GM21381 (cell line): ENCODE data around the gene TRIM37.
A peak's percentile ranks its signal among the peaks of the same experiment; 100 is the strongest.
"Not testable (repeated sequence)": the region's sequence is repeated elsewhere in the genome, so short reads cannot be mapped to it uniquely, and the experiment has no call there.

Experiments used
- ATAC-seq: cut with Tn5 transposase; IDR thresholded peaks from one replicate; pipeline ENCODE4 v1.9.1; 2021; ENCODE audit warnings: mild to moderate bottlenecking, moderate library complexity; ENCODE audit not compliant: unreplicated experiment

TRIM37 gene

GRCh38 chr17:59115474-59115873 lies 8.8 kb upstream of the TRIM37 start:
- ATAC-seq, result no peak

- no peak for ATAC-seq
These were observed 4.9 kb upstream of the TRIM37 start for GRCh38 chr17:59111539-59111938.

DNA sequence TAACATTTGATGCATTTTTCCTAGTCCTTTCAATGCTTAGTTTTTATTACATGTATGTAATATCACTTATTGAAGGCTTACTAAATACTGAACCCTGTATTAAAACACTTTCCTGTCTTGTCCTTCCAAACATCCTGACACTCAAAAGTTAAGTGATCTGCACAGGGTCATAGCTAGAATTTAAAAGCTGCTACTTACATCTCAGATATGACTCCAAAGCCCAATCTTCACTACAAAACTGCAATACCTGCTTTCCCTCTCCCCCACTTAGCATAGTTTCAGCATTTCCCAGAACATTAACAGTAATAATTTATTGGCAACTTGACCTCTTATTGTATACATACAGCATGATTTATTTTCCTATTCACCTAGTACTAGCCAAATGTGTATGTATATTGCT lies 4.3 kb upstream of the TRIM37 start:
- no peak for ATAC-seq

DNA sequence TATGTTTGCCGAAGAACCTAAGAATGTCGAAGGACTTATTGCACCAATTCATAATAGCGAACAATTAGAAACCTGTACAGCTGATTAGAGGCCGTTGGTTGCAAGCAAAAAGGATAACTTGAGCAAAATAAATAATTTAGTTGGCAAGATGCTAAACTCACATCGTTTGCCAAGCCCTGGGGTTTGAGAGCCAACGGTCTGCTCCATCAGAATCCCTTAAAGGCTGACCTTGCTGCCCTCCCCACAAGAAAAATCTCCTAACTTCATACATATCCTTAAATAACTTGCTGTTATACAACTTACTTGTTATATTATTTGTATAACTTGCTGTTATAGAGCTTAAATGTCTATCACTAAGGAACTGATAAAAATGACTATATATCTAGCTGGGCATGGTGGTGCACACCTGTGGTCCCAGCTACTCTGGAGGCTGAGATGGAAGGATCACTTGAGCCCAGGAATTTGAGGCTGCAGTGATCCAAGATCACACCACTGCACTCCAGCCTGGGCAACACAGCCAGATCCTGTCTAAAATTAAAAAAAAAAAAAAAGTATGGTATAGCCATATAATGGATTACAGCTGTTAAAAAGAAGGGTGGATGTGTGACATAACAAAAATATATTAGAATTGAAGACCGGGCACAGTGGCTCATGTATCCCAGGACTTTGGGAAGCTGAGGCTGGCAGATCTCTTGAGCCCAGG lies 1.9 kb upstream of the TRIM37 start:
- no peak for ATAC-seq

DNA sequence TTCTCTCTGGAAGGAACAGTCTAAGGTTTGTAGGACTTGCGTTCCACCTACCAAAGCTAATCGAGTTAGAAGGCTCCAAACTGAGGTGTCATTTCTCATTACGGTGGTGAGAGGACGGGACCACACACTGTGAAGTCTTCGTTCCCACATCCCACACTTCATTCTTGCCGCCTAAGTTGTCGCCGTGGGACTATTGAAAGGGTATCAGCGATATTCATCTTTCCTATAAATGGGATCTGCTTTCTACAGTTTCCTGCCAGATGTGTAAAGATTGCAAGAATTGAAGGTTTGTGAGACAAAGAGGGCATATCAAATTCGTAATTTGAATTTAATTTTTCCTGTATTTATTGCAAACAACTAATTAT lies 608 bp upstream of the TRIM37 start:
- ATAC-seq, result no peak

- peak; percentile 19 for ATAC-seq
These were observed 723 bp downstream of the TRIM37 start for GRCh38 chr17:59105852-59106462.

GRCh38 chr17:59101178-59101577 lies 5.5 kb downstream of the TRIM37 start:
- no peak for ATAC-seq

GRCh38 chr17:59097876-59098275 lies 8.8 kb downstream of the TRIM37 start:
- no peak for ATAC-seq

DNA sequence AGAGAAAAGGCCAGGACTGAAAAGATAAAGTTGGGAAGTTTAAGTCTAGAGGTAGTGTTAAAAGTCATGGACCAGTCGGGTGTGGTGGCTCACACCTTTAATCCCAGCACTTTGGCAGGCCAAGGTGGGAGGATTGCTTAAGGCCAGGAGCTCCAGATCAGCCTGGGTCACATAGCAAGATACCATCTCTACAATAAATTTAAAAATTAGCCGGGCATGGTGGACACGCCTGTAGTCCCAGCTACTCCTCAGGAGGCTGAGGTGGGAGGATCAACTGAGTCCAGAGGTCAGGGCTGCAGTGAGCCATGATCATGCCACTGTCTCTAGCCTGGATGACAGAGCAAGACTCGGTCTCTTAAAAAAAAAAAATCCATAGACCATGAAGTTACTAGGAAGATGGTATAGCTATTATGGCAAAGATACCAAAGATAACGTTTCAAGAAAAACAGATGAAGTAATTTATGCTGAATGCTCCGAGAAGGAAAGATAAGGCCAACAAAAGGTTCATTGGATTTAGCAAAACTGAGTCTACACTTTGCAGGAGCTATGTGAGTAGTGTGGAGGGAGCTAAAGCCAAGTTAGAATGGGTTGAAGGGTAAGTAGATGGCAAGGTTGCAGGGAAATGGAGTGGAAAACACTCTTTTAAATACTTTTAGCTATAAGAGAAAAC lies 11.7 kb downstream of the TRIM37 start:
- no peak for ATAC-seq

DNA sequence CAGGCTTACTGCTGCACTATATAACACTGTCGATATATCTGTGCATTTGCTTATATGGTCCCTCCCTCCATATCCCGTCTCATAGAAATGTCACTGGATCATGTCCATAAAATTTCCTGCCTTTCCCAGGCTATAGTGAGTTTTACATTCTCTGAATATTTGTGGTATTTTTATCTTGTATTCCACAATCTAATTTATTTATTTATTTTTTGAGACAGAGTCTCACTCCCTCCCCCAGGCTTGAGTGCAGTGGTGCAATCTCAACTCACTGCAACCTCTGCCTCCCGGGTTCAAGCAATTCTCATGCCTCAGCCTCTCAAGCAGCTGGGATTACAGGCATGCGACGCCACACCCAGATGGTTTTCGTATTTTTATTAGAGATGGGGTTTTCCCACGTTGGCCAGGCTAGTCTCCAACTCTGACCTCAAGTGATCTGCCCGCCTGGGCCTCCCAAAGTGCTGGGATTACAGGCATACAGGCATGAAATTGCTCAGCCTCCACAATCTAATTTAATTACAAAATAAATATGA lies 12.9 kb downstream of the TRIM37 start:
- ATAC-seq, result no peak

DNA sequence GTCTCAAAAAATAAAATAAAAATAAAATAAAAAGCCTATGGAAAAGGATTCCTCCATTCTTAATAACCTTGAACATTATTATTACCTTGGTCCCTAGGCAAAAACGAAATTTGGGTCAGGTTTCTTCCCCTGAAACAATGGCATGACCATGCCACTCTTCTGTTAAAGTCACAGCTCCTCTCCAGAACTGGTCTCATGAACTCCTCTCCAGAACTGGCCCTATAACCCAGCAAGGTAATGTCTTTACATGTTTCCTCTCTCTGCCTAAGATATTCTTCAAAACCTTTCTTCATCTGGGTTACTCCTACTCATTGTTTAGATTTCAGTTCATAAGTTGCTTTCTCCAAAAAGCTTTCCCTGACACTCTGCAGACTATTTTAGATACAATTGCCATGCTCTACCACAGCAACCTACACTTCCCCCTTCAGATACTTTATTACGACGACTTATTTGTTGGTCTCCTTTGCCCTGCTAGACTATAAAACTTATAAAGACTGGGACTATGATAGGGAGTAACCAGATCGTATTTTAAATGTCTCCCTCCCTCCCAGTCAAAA lies 13.5 kb downstream of the TRIM37 start:
- no peak for ATAC-seq

DNA sequence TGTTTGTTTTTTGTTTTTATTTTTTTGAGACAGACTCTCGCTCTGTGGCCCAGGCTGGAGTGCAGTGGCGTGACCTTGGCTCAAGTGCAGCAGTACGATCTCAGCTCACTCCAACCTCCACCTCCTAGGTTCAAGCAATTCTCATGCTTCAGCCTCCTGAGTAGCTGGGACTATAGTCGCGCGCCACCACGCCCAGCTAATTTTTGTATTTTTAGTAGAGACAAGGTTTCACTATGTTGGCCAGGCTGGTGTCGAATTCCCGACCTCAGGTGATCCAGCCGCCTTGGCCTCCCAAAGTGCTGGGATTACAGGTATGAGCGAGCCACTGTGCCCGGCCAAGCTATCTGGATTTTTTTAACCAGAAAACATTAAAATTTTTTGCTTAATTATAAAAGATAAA lies 16.1 kb downstream of the TRIM37 start:
- not testable (repeated sequence) for ATAC-seq

- no peak for ATAC-seq
These were observed 22.5 kb downstream of the TRIM37 start for GRCh38 chr17:59084154-59084553.

- no peak for ATAC-seq
These were observed 32.2 kb downstream of the TRIM37 start for GRCh38 chr17:59074494-59074893.

DNA sequence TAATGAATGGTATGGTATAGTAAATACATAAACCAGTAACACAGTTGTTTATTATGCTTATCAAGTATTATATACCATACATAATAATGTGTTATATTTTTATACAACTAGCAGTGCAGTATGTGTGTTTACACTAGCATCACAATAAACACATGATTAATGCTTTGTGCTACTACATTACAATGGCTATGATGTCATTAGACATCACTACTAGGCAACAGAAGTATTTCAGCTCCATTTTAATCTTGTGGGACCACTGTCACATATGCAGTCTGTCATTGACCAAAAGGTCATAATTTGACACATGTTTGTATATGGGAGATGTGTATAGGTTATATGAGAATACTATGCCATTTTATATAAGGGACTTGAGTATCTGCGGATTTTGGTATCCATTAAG lies 32.7 kb downstream of the TRIM37 start:
- no peak for ATAC-seq

- ATAC-seq, result no peak
These were observed 36.8 kb downstream of the TRIM37 start for GRCh38 chr17:59069856-59070255.

- peak; percentile 76 for ATAC-seq
These were observed 38.9 kb downstream of the TRIM37 start for GRCh38 chr17:59067756-59068155.

- ATAC-seq, result no peak
These were observed 39.3 kb downstream of the TRIM37 start for GRCh38 chr17:59067340-59067739.

DNA sequence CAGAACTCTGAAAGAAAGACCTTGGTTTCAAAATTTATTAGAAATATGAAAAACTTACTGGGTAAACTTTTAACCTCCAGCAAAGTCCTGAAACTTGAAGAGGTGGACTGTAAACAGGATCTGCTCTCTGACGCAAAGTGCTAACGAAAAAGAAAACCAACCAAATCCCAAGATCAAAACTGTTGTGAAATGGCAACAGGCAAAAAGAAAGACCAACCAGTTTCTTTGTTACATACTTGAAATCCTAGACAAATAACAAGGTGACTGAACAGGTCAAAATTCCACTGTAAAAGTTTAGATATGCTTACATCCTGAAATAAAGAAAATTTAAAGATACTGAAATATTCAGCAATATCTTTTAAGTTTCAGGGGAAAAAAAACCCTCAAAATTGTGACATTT lies 44.2 kb downstream of the TRIM37 start:
- ATAC-seq, result no peak

DNA sequence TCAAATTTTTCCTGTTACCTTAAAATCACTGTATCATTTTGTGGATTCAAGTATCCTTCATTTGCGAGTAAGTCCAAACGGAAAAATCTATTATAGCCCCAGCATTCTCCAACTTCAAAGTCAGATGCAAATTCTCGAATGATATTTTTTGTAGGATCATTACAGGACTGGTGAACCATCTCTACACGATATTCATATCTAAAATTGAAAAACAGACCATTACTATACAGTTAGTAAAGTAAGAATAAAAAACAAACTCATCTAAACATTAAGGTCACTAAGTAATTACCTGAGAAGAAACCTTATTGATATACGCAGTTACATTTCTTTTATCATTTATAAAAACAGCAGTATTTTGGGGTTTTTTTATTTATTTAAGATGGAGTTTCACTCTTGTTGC lies 49.8 kb downstream of the TRIM37 start:
- ATAC-seq, result no peak

- ATAC-seq, result no peak
These were observed 56.9 kb downstream of the TRIM37 start for GRCh38 chr17:59049798-59050197.

DNA sequence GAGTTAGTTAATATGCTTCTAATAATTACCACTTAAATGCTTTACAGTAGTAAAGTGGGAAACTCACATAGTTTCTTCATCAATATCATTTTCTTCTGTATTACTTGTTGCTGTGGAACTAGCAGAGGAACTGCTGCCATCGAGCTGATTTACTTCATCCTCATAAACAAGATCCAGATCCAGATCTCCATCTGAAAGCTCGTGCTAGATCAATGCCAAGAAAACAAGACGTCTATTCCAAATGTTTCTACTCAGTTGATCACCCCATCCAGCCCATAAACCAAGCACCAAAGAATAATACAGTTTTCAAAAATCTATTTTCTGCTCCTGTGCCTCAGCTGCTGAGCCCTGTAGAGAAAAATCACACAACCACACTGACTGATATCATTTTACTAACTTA lies 59.1 kb downstream of the TRIM37 start:
- no peak for ATAC-seq
